Activated T-cell treated with anti-CD3 and anti-CD28 coated beads, Interleukin-2, amount 50 U/mL, for 48 hours (primary cell): ENCODE results near the gene KPNA1.

ENCODE experiments used
- DNase-seq, 2 experiments: peaks; one replicate each; pipeline ENCODE4 v3.0.0-alpha.2; 2020

Gene KPNA1

DNA sequence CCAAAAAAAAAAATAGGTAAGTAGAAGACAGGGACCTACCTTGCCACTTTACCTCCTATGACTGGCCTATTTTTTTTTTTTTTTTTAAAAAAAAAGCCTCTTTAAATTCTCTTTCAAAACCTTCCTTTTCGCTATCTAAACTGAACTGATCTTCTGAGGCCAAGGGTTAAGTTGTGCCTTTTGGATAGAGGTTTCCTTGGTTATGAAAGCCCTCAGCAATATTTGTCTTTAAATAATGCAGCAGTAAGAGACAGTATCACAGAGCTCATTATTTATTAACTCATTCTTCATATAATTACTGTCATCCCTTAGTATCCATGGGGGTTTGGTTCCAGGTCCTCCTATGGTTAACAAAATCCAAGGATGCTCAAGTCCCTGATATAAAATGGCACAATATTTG, 140.7 kb downstream of the KPNA1 start:
- DNase-seq = no peak
